Measurements from ENCODE around the gene CIT. TPM values are rescaled to one million over a fixed set of nuclear protein-coding genes. Genes with fewer than 3 reads are reported as not detected.
"Not testable (repeated sequence)": the region's sequence is repeated elsewhere in the genome, so short reads cannot be mapped to it uniquely, and the experiment has no call there.

The CIT gene
- polyA plus RNA-seq, 12 donors: 4.8 to 19.8 (median 9.3) TPM; not detected in 1

GRCh38 chr12:119740830-119741229 is 136.3 kb downstream of the CIT start:
- no peak for DNase-seq

- no peak for DNase-seq
These were observed 142.0 kb downstream of the CIT start for GRCh38 chr12:119735079-119735478.

- no peak for DNase-seq
These were observed 146.7 kb downstream of the CIT start for GRCh38 chr12:119730381-119730780.

- DNase-seq: no peak
These were observed 147.2 kb downstream of the CIT start for GRCh38 chr12:119729871-119730270.

GRCh38 chr12:119728444-119728745 is 148.7 kb downstream of the CIT start:
- DNase-seq: no peak

GRCh38 chr12:119727600-119728443 is 149.3 kb downstream of the CIT start:
- no peak for DNase-seq

- DNase-seq: no peak
These were observed 151.6 kb downstream of the CIT start for GRCh38 chr12:119725523-119725922.

- peak; percentile 47 for DNase-seq
These were observed 155.8 kb downstream of the CIT start for GRCh38 chr12:119721306-119721705.

GRCh38 chr12:119720349-119720748 is 156.8 kb downstream of the CIT start:
- no peak for DNase-seq

GRCh38 chr12:119718141-119718540 is 159.0 kb downstream of the CIT start:
- DNase-seq: no peak

- no peak for DNase-seq
These were observed 161.9 kb downstream of the CIT start for GRCh38 chr12:119715268-119715620.

- DNase-seq: no peak
These were observed 162.4 kb downstream of the CIT start for GRCh38 chr12:119714614-119715267.

GRCh38 chr12:119713551-119714031 is 163.5 kb downstream of the CIT start:
- no peak for DNase-seq

GRCh38 chr12:119712721-119713120 is 164.4 kb downstream of the CIT start:
- no peak for DNase-seq

- DNase-seq: no peak
These were observed 165.4 kb downstream of the CIT start for GRCh38 chr12:119711693-119712092.

GRCh38 chr12:119710965-119711551 is 166.1 kb downstream of the CIT start:
- DNase-seq: no peak

- no peak for DNase-seq
These were observed 166.7 kb downstream of the CIT start for GRCh38 chr12:119710374-119710964.

- DNase-seq: not testable (repeated sequence)
These were observed 170.7 kb downstream of the CIT start for GRCh38 chr12:119706427-119706826.

- no peak for DNase-seq
These were observed 171.9 kb downstream of the CIT start for GRCh38 chr12:119705182-119705581.

GRCh38 chr12:119704065-119704747 is 172.9 kb downstream of the CIT start:
- no peak for DNase-seq

GRCh38 chr12:119700078-119700477 is 177.0 kb downstream of the CIT start:
- no peak for DNase-seq

GRCh38 chr12:119699199-119699760 is 177.8 kb downstream of the CIT start:
- DNase-seq: no peak
